ENCODE measurements around the gene RYR2. TPM values are rescaled to one million over a fixed set of nuclear protein-coding genes. Genes with fewer than 3 reads are reported as not detected.
A peak's percentile ranks its signal among the peaks of the same experiment; 100 is the strongest.

The RYR2 gene
- total RNA-seq, 1 donor from 2014 or later: 0.90 TPM

DNA sequence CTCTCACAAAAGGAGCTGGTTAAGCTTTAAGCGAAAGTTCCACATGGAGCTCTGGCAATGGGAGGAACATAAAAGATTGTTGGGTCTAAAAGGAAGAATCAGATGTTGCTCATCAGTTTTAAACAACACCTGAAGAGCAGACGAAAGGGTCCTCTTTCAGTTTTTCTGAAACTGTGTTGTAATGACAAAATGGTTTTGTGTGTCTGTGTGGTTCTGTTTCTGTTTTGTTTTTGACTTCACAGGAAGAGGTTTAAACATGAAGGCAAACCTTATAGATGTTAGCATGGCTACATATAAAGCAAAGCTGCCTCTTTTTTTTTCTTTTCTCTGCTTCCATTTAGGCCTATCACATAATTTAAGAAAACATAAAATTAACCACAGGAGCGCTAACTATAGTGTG is 712.6 kb downstream of the RYR2 start:
- no peaks in the 10 kb centered on the region for H3K27me3 Mint-ChIP-seq (ENCODE audit: insufficient read depth, low read depth)
- Histone ChIP-seq H3K9me3 (ENCODE audit: low read depth) (no peaks in the 10 kb centered on the region), H3K4me1 (no peaks in the 10 kb centered on the region), H3K4me2 (no peak overlapping the region), H2AFZ (replicated peaks) (peak overlapping the region; percentile 9), H4K20me1 (ENCODE audit: low read depth) (no peaks in the 10 kb centered on the region), H3K79me2 (ENCODE audit: low read depth) (no peaks in the 10 kb centered on the region), H3K9ac (no peak overlapping the region), H3K27me3 (no peaks in the 10 kb centered on the region), H3K36me3 (no peaks in the 10 kb centered on the region), H3K27ac (no peak overlapping the region), H3K4me3 (no peak overlapping the region), H3F3A (ENCODE audit: low read depth) (no peaks in the 10 kb centered on the region)
- TF ChIP-seq EZH2 (IDR thresholded peaks at IDR 0.05) (no peak), EZH2phosphoT487 (IDR thresholded peaks at IDR 0.05) (no peak)
- TF ChIP-seq, protein P1, sequence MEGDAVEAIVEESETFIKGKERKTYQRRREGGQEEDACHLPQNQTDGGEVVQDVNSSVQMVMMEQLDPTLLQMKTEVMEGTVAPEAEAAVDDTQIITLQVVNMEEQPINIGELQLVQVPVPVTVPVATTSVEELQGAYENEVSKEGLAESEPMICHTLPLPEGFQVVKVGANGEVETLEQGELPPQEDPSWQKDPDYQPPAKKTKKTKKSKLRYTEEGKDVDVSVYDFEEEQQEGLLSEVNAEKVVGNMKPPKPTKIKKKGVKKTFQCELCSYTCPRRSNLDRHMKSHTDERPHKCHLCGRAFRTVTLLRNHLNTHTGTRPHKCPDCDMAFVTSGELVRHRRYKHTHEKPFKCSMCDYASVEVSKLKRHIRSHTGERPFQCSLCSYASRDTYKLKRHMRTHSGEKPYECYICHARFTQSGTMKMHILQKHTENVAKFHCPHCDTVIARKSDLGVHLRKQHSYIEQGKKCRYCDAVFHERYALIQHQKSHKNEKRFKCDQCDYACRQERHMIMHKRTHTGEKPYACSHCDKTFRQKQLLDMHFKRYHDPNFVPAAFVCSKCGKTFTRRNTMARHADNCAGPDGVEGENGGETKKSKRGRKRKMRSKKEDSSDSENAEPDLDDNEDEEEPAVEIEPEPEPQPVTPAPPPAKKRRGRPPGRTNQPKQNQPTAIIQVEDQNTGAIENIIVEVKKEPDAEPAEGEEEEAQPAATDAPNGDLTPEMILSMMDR (IDR thresholded peaks at IDR 0.05): no peak
- DNase-seq (ENCODE audit: low spot score): no peak
- peaks cover 8% of the 10 kb centered on the region for H3K4me1 Mint-ChIP-seq
- no peak overlapping the region for H3K27ac Mint-ChIP-seq
- no peaks in the 10 kb centered on the region for H3K9me3 Mint-ChIP-seq
- H3K4me3 Mint-ChIP-seq: no peak overlapping the region
- no peaks in the 10 kb centered on the region for H3K36me3 Mint-ChIP-seq

DNA sequence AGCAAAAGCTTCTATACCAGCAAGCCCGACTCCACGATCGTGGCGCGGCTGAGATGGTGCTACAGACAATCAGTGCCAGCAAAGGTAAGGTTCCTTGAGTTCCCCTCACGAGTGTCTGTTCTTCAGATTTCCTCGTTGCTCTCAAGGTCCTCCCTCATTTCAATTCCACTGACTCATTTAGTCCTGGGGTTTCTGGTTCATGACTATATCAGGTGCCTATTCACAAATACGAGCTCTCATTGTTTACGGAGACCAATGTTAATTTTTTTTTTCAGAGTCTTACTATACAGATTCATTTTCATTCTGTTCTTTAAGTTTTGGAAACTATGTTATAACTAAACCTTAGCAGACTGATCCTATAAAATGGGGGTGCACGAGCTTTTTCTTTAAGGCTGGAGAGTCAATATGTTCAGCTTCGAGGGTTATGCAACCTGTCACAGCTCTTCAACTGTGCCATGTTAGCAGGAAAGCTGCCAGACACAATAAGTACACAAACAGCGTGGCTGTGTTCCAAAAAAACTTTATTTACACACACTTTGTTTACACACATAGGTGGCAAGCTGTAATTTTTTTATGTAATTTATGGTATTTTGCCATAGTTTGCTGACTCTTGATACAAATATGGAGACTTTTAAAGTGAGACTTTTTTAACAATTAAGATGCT is 714.5 kb downstream of the RYR2 start:
- Histone ChIP-seq H3K4me2 (no peak overlapping the region), H4K20me1 (ENCODE audit: low read depth) (no peaks in the 10 kb centered on the region), H3K4me1 (no peaks in the 10 kb centered on the region), H3K9ac (no peak overlapping the region), H3K27me3 (no peaks in the 10 kb centered on the region), H3K36me3 (no peaks in the 10 kb centered on the region), H3K9me3 (ENCODE audit: low read depth) (no peaks in the 10 kb centered on the region), H3K27ac (no peak overlapping the region), H3K79me2 (ENCODE audit: low read depth) (no peaks in the 10 kb centered on the region), H3F3A (ENCODE audit: low read depth) (no peaks in the 10 kb centered on the region), H2AFZ (replicated peaks) (no peak overlapping the region), H3K4me3 (no peak overlapping the region)
- H3K36me3 Mint-ChIP-seq: no peaks in the 10 kb centered on the region
- no peak overlapping the region for H3K4me3 Mint-ChIP-seq
- H3K9me3 Mint-ChIP-seq: no peaks in the 10 kb centered on the region
- no peak overlapping the region for H3K27ac Mint-ChIP-seq
- H3K27me3 Mint-ChIP-seq (ENCODE audit: insufficient read depth, low read depth): no peaks in the 10 kb centered on the region
- TF ChIP-seq EZH2 (IDR thresholded peaks at IDR 0.05) (no peak), EZH2phosphoT487 (IDR thresholded peaks at IDR 0.05) (no peak)
- TF ChIP-seq, protein P1 (IDR thresholded peaks at IDR 0.05): no peak
- peaks cover 8% of the 10 kb centered on the region for H3K4me1 Mint-ChIP-seq
- DNase-seq (ENCODE audit: low spot score): no peak

DNA sequence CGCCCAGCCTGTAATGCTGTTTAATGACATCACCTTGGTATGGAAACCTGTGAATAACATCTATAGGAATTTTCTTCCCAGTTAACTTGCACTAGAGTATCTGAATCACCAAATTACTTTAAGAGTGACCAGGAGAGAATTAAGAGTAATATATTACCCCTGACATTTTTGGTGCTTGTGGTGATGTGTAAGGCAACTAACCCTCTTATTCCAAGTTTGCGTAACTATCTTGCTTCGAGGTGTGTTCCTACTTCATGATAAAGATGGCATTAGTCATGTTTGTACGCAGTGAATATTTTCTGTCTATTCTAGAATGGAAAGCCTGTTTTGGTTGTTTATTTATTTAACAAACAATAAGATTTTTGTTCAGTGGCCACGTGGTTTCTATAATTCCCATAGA is 717.4 kb downstream of the RYR2 start:
- H3K4me1 ChIP-seq: no peaks in the 10 kb centered on the region
- no peaks in the 10 kb centered on the region for H3K27me3 Mint-ChIP-seq (ENCODE audit: insufficient read depth, low read depth)
- H4K20me1 ChIP-seq (ENCODE audit: low read depth): no peaks in the 10 kb centered on the region
- H3K9me3 ChIP-seq (ENCODE audit: low read depth): no peaks in the 10 kb centered on the region
- no peak overlapping the region for H3K4me2 ChIP-seq
- no peaks in the 10 kb centered on the region for H3K36me3 Mint-ChIP-seq
- TF ChIP-seq, protein P1 (IDR thresholded peaks at IDR 0.05): no peak
- no peak for TF ChIP-seq EZH2phosphoT487 (IDR thresholded peaks at IDR 0.05)
- no peak for TF ChIP-seq EZH2 (IDR thresholded peaks at IDR 0.05)
- no peaks in the 10 kb centered on the region for H3K9me3 Mint-ChIP-seq
- H3F3A ChIP-seq (ENCODE audit: low read depth): no peaks in the 10 kb centered on the region
- no peak overlapping the region for H3K4me3 ChIP-seq
- H3K4me3 Mint-ChIP-seq: no peak overlapping the region
- H3K9ac ChIP-seq: no peak overlapping the region
- no peaks in the 10 kb centered on the region for H3K4me1 Mint-ChIP-seq
- no peak overlapping the region for H2AFZ ChIP-seq (replicated peaks)
- no peak for DNase-seq (ENCODE audit: low spot score)
- H3K36me3 ChIP-seq: no peaks in the 10 kb centered on the region
- H3K79me2 ChIP-seq (ENCODE audit: low read depth): no peaks in the 10 kb centered on the region
- no peak overlapping the region for H3K27ac ChIP-seq
- H3K27me3 ChIP-seq: no peaks in the 10 kb centered on the region
- no peak overlapping the region for H3K27ac Mint-ChIP-seq
